ENCODE data around the gene SDS.
A peak's percentile ranks its signal among the peaks of the same experiment; 100 is the strongest.

The SDS gene

GRCh38 chr12:113425960-113426453 is 22.3 kb upstream of the SDS start:
- Histone ChIP-seq H3K23ac (ENCODE audit: low read length in 2 of 2) (no peak overlapping the region), H3K9ac (ENCODE audit: low read length) (no peak overlapping the region), H3K14ac (ENCODE audit: low read length in 2 of 2) (no peak overlapping the region), H3K4me1 (ENCODE audit: control insufficient read depth, insufficient read depth, low read depth, low read length) (peaks cover 7% of the 10 kb centered on the region), H2BK12ac (ENCODE audit: low read length in 2 of 2) (no peak overlapping the region), H3K18ac (ENCODE audit: low read depth in 1 of 2, low read length in 2 of 2) (no peak overlapping the region), H3K4ac (ENCODE audit: low read depth in 1 of 2, low read length in 2 of 2) (no peak overlapping the region), H3K4me2 (ENCODE audit: low read length, poor library complexity, severe bottlenecking) (no peak overlapping the region), H4K8ac (ENCODE audit: low read length) (peak overlapping the region; percentile 13), H3K79me1 (replicated peaks; ENCODE audit: low read length, poor library complexity, severe bottlenecking) (peaks cover 12% of the 10 kb centered on the region), H2BK15ac (ENCODE audit: low read depth, poor library complexity, severe bottlenecking) (no peak overlapping the region), H4K91ac (ENCODE audit: low read length) (no peak overlapping the region), H2BK5ac (ENCODE audit: low read depth, low read length, poor library complexity, severe bottlenecking) (no peak overlapping the region), H3K27ac (ENCODE audit: low read length, poor library complexity, severe bottlenecking) (no peak overlapping the region), H2AK5ac (ENCODE audit: low read length, severe bottlenecking) (no peak overlapping the region), H3K27me3 (ENCODE audit: control insufficient read depth in 1 of 2, insufficient read depth in 1 of 2, low read length in 2 of 2) (no peaks in the 10 kb centered on the region), H3K9me3 (ENCODE audit: control insufficient read depth, low read length) (peaks cover 4% of the 10 kb centered on the region), H3K36me3 (ENCODE audit: control insufficient read depth in 1 of 2, insufficient read depth in 2 of 2, low read depth in 1 of 2, low read length in 2 of 2) (peaks cover 0 to 2% of the 10 kb centered on the region in 2 experiments), H2AFZ (ENCODE audit: low read depth, low read length) (peak overlapping the region; percentile 10), H3K4me3 (ENCODE audit: insufficient read depth in 1 of 2, low read depth in 1 of 2, low read length in 2 of 2) (no peak overlapping the region), H2BK120ac (ENCODE audit: low read depth, low read length) (no peak overlapping the region)
- WGBS = 31% methylated on average over 9 of the region's 11 CpGs
- no peak for DNase-seq

GRCh38 chr12:113424915-113425823 is 21.5 kb upstream of the SDS start:
- Histone ChIP-seq H3K4me1 (ENCODE audit: control insufficient read depth, insufficient read depth, low read depth, low read length) (peaks cover 10% of the 10 kb centered on the region), H4K8ac (ENCODE audit: low read length) (peak overlapping the region; percentile 21), H2BK12ac (ENCODE audit: low read length in 2 of 2) (no peak overlapping the region), H2BK5ac (ENCODE audit: low read depth, low read length, poor library complexity, severe bottlenecking) (no peak overlapping the region), H4K91ac (ENCODE audit: low read length) (no peak overlapping the region), H3K4me2 (ENCODE audit: low read length, poor library complexity, severe bottlenecking) (no peak overlapping the region), H3K4me3 (ENCODE audit: insufficient read depth in 1 of 2, low read depth in 1 of 2, low read length in 2 of 2) (no peak overlapping the region), H3K9ac (ENCODE audit: low read length) (no peak overlapping the region), H3K27me3 (ENCODE audit: control insufficient read depth in 1 of 2, insufficient read depth in 1 of 2, low read length in 2 of 2) (no peaks in the 10 kb centered on the region), H3K18ac (ENCODE audit: low read depth in 1 of 2, low read length in 2 of 2) (no peak overlapping the region), H3K36me3 (ENCODE audit: control insufficient read depth in 1 of 2, insufficient read depth in 2 of 2, low read depth in 1 of 2, low read length in 2 of 2) (peaks cover 0 to 2% of the 10 kb centered on the region in 2 experiments), H3K79me1 (replicated peaks; ENCODE audit: low read length, poor library complexity, severe bottlenecking) (peaks cover 12% of the 10 kb centered on the region), H3K27ac (ENCODE audit: low read length, poor library complexity, severe bottlenecking) (no peak overlapping the region), H2AK5ac (ENCODE audit: low read length, severe bottlenecking) (no peak overlapping the region), H3K9me3 (ENCODE audit: control insufficient read depth, low read length) (peaks cover 2% of the 10 kb centered on the region), H2BK15ac (ENCODE audit: low read depth, poor library complexity, severe bottlenecking) (no peak overlapping the region), H3K14ac (ENCODE audit: low read length in 2 of 2) (no peak overlapping the region), H3K4ac (ENCODE audit: low read depth in 1 of 2, low read length in 2 of 2) (no peak overlapping the region), H2AFZ (ENCODE audit: low read depth, low read length) (no peak overlapping the region), H3K23ac (ENCODE audit: low read length in 2 of 2) (no peak overlapping the region), H2BK120ac (ENCODE audit: low read depth, low read length) (no peak overlapping the region)
- 38% methylated on average over 20 of the region's 20 CpGs for WGBS
- peak; percentile 58 for DNase-seq

- H3K23ac ChIP-seq (ENCODE audit: low read length in 2 of 2) = no peak overlapping the region
- no peak overlapping the region for H2BK5ac ChIP-seq (ENCODE audit: low read depth, low read length, poor library complexity, severe bottlenecking)
- peaks cover 0 to 2% of the 10 kb centered on the region in 2 experiments for H3K36me3 ChIP-seq (ENCODE audit: control insufficient read depth in 1 of 2, insufficient read depth in 2 of 2, low read depth in 1 of 2, low read length in 2 of 2)
- no peak overlapping the region for H3K27ac ChIP-seq (ENCODE audit: low read length, poor library complexity, severe bottlenecking)
- no peak overlapping the region for H2AK5ac ChIP-seq (ENCODE audit: low read length, severe bottlenecking)
- H2BK12ac ChIP-seq (ENCODE audit: low read length in 2 of 2) = no peak overlapping the region
- no peak overlapping the region for H3K4ac ChIP-seq (ENCODE audit: low read depth in 1 of 2, low read length in 2 of 2)
- H3K4me1 ChIP-seq (ENCODE audit: control insufficient read depth, insufficient read depth, low read depth, low read length) = peaks cover 10% of the 10 kb centered on the region
- H3K4me3 ChIP-seq (ENCODE audit: insufficient read depth in 1 of 2, low read depth in 1 of 2, low read length in 2 of 2) = no peak overlapping the region
- no peak overlapping the region for H3K18ac ChIP-seq (ENCODE audit: low read depth in 1 of 2, low read length in 2 of 2)
- H3K79me1 ChIP-seq (replicated peaks; ENCODE audit: low read length, poor library complexity, severe bottlenecking) = peaks cover 12% of the 10 kb centered on the region
- H2BK120ac ChIP-seq (ENCODE audit: low read depth, low read length) = no peak overlapping the region
- no peak overlapping the region for H4K8ac ChIP-seq (ENCODE audit: low read length)
- H2AFZ ChIP-seq (ENCODE audit: low read depth, low read length) = no peak overlapping the region
- no peaks in the 10 kb centered on the region for H3K9me3 ChIP-seq (ENCODE audit: control insufficient read depth, low read length)
- no peak overlapping the region for H3K4me2 ChIP-seq (ENCODE audit: low read length, poor library complexity, severe bottlenecking)
- no peak for DNase-seq
- 86% methylated on average over 1 of the region's 1 CpG for WGBS
- no peaks in the 10 kb centered on the region for H3K27me3 ChIP-seq (ENCODE audit: control insufficient read depth in 1 of 2, insufficient read depth in 1 of 2, low read length in 2 of 2)
- no peak overlapping the region for H4K91ac ChIP-seq (ENCODE audit: low read length)
- no peak overlapping the region for H3K9ac ChIP-seq (ENCODE audit: low read length)
- H3K14ac ChIP-seq (ENCODE audit: low read length in 2 of 2) = no peak overlapping the region
- no peak overlapping the region for H2BK15ac ChIP-seq (ENCODE audit: low read depth, poor library complexity, severe bottlenecking)
Observed at GRCh38 chr12:113424456-113424855, 20.8 kb upstream of the SDS start.

- H2AFZ ChIP-seq (ENCODE audit: low read depth, low read length) = no peak overlapping the region
- 96% methylated on average over 6 of the region's 6 CpGs for WGBS
- H3K4me2 ChIP-seq (ENCODE audit: low read length, poor library complexity, severe bottlenecking) = peak overlapping the region; percentile 60
- peaks cover 0 to 2% of the 10 kb centered on the region in 2 experiments for H3K36me3 ChIP-seq (ENCODE audit: control insufficient read depth in 1 of 2, insufficient read depth in 2 of 2, low read depth in 1 of 2, low read length in 2 of 2)
- no peak overlapping the region for H3K14ac ChIP-seq (ENCODE audit: low read length in 2 of 2)
- H2BK15ac ChIP-seq (ENCODE audit: low read depth, poor library complexity, severe bottlenecking) = no peak overlapping the region
- H3K27ac ChIP-seq (ENCODE audit: low read length, poor library complexity, severe bottlenecking) = no peak overlapping the region
- peak overlapping the region; percentile 57 to 86 for H3K4me3 ChIP-seq (ENCODE audit: insufficient read depth in 1 of 2, low read depth in 1 of 2, low read length in 2 of 2)
- no peaks in the 10 kb centered on the region for H3K9me3 ChIP-seq (ENCODE audit: control insufficient read depth, low read length)
- peaks cover 14% of the 10 kb centered on the region for H3K4me1 ChIP-seq (ENCODE audit: control insufficient read depth, insufficient read depth, low read depth, low read length)
- no peak overlapping the region for H2BK120ac ChIP-seq (ENCODE audit: low read depth, low read length)
- H4K8ac ChIP-seq (ENCODE audit: low read length) = peak overlapping the region; percentile 92
- H2AK5ac ChIP-seq (ENCODE audit: low read length, severe bottlenecking) = no peak overlapping the region
- H3K18ac ChIP-seq (ENCODE audit: low read depth in 1 of 2, low read length in 2 of 2) = peak overlapping the region in 1 of 2 experiments; percentile 88
- peak overlapping the region in 1 of 2 experiments; percentile 0 for H2BK12ac ChIP-seq (ENCODE audit: low read length in 2 of 2)
- H3K9ac ChIP-seq (ENCODE audit: low read length) = peak overlapping the region; percentile 98
- H3K79me1 ChIP-seq (replicated peaks; ENCODE audit: low read length, poor library complexity, severe bottlenecking) = peaks cover 12% of the 10 kb centered on the region
- peak overlapping the region; percentile 79 for H4K91ac ChIP-seq (ENCODE audit: low read length)
- DNase-seq = peak; percentile 42
- no peaks in the 10 kb centered on the region for H3K27me3 ChIP-seq (ENCODE audit: control insufficient read depth in 1 of 2, insufficient read depth in 1 of 2, low read length in 2 of 2)
- H3K23ac ChIP-seq (ENCODE audit: low read length in 2 of 2) = no peak overlapping the region
- H2BK5ac ChIP-seq (ENCODE audit: low read depth, low read length, poor library complexity, severe bottlenecking) = no peak overlapping the region
- peak overlapping the region; percentile 20 to 82 for H3K4ac ChIP-seq (ENCODE audit: low read depth in 1 of 2, low read length in 2 of 2)
Observed at GRCh38 chr12:113422886-113423669, 19.4 kb upstream of the SDS start.

All from mesenchymal stem cell (in vitro differentiated cells and primary cell).